Measurements from ENCODE around the gene FAM50B. TPM values are rescaled to one million over a fixed set of nuclear protein-coding genes. Genes with fewer than 3 reads are reported as not detected.

FAM50B gene
- total and polyA plus RNA-seq, 2 of the 13 experiments (the other 11 are each of a cell fraction or from before 2014, with no cell fraction given) = 0.05 TPM; not detected in 1

DNA sequence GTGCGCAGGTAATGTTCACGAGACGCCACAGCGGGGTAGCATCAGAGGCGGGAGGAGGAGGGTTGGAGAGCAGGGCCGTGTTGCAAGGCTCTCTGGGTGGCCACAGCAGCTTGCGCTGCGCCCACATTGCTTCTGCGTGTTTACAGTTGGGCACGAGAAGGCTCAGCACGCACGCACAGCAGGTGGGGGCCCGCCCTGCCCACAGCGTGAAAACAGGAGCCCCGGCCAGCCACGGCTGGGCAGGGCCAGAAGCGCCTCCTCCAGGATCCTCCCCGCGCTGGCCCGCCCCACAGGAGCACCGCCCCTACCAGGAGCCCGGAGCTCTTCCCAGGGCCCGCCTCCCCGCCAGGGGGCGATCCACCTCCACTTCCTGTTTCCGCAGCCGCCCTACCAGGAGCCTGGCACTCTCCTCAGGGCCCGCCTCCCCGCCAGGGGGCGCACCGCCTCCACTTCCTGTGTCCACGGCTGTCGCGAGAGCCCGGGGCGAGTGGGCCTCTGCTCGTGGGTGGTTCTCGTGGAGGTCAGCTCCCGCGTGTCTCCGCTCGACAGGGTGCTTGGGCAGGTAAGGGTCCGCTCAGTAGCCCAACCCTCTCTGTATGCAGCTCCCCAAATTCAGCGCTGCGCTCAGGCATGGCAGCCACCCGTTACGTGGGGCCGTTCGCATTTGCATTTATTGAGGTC is at the start of gene FAM50B (continued):
- peak; percentile 31; the same call in 1 of the 2 replicates for TF ChIP-seq SMC3 (IDR thresholded peaks at IDR 0.05; ENCODE audit: low read length)
- TF ChIP-seq ZHX1 (CRISPR knock-in tag; IDR thresholded peaks at IDR 0.05; ENCODE audit: low read depth) = peak; percentile 67; the same call in 1 of the 2 replicates
- TF ChIP-seq KDM2A (CRISPR knock-in tag; IDR thresholded peaks at IDR 0.05; ENCODE audit: borderline replicate concordance, low read depth) = peak; percentile 50; the same call in 1 of the 2 replicates
- TF ChIP-seq STAG1 (CRISPR knock-in tag; IDR thresholded peaks at IDR 0.05) = peak; percentile 78
- TF ChIP-seq ARID5B (CRISPR knock-in tag; IDR thresholded peaks at IDR 0.05) = 0 out of 2 replicates have a peak, but pooled peaks have one; percentile 13
- TF ChIP-seq ZMYM4 (CRISPR knock-in tag; IDR thresholded peaks at IDR 0.05) = peak; percentile 90
- no peak for TF ChIP-seq FOXK2 (IDR thresholded peaks at IDR 0.05)
- TF ChIP-seq AHR (CRISPR knock-in tag; IDR thresholded peaks at IDR 0.05) = no peak
- TF ChIP-seq ZNF44 (CRISPR knock-in tag; IDR thresholded peaks at IDR 0.05) = no peak
- TF ChIP-seq GABPB1 (CRISPR knock-in tag; IDR thresholded peaks at IDR 0.05) = peak; percentile 90
- no peak for TF ChIP-seq REL (CRISPR knock-in tag; conservative IDR thresholded peaks at IDR 0.05)
- TF ChIP-seq BHLHE40 (IDR thresholded peaks at IDR 0.05; ENCODE audit: low read length) = no peak
- no peak for TF ChIP-seq ADNP (CRISPR knock-in tag; IDR thresholded peaks at IDR 0.05)
- TF ChIP-seq SOX13 (IDR thresholded peaks at IDR 0.05) = no peak
- no peak for TF ChIP-seq SOX13 (CRISPR knock-in tag; conservative IDR thresholded peaks at IDR 0.05 in 1 of 2, IDR thresholded peaks at IDR 0.05 in 1 of 2)
- no peak for TF ChIP-seq ZNF326 (CRISPR knock-in tag; IDR thresholded peaks at IDR 0.05; ENCODE audit: borderline replicate concordance)
- TF ChIP-seq POLR2AphosphoS2 (IDR thresholded peaks at IDR 0.05; ENCODE audit: low read depth, low read length) = no peak
- TF ChIP-seq POLR2A (IDR thresholded peaks at IDR 0.05; ENCODE audit: insufficient read depth in 1 of 2, low read depth in 2 of 2, low read length in 2 of 2) = no peak
- TF ChIP-seq ZNF350 (CRISPR knock-in tag; IDR thresholded peaks at IDR 0.05; ENCODE audit: borderline replicate concordance, low read depth) = 0 out of 2 replicates have a peak, but pooled peaks have one; percentile 43
- TF ChIP-seq ZNF574 (CRISPR knock-in tag; IDR thresholded peaks at IDR 0.05) = peak; percentile 35; the same call in 1 of the 2 replicates
- TF ChIP-seq PAF1 (CRISPR knock-in tag; IDR thresholded peaks at IDR 0.05) = no peak

All from HepG2 (cell line).